Tongue (tissue), 1 donor: Measurements from ENCODE around the gene LIPM. TPM values are rescaled to one million over a fixed set of nuclear protein-coding genes. Genes with fewer than 3 reads are reported as not detected.

Source experiments
- total RNA-seq: library from RNA; depleted of rRNA; stranded (reverse); fragments of >200 nt; gene quantifications from one replicate; pipeline ENCODE4 v1.2.3, GENCODE V29; 2014

Gene LIPM
- total RNA-seq, 1 donor from 2014 or later: not detected

Other genes starting within 250 kb of the LIPM start
- 11.9 TPM for gene RNLS, start 219.4 kb upstream of the LIPM start, total RNA-seq
- 0.21 TPM for gene LIPJ, start 216.0 kb upstream of the LIPM start, total RNA-seq
- gene LIPF, start 138.3 kb upstream of the LIPM start, total RNA-seq: not detected
- 1.1 TPM for gene LIPK, start 96.5 kb upstream of the LIPM start, total RNA-seq
- gene LIPN, start 42.7 kb upstream of the LIPM start, total RNA-seq: not detected
- gene ANKRD22, start 49.1 kb downstream of the LIPM start, total RNA-seq: 4.1 TPM
- 17.2 TPM for gene STAMBPL1, start 77.5 kb downstream of the LIPM start, total RNA-seq
- 300 TPM for gene ACTA2, start 150.0 kb downstream of the LIPM start, total RNA-seq
- gene FAS, start 188.1 kb downstream of the LIPM start, total RNA-seq: 31.9 TPM